HL-60 (cell line): Measurements from ENCODE around the gene AGMO.

Experiments used
- POLR2AphosphoS5 ChIP-seq: IDR thresholded peaks from 2 replicates; pipeline ENCODE4 v1.6.1; 2012; ENCODE audit warnings: low read depth
- TF ChIP-seq, protein P1 (sequence below): IDR thresholded peaks from one replicate; pipeline ENCODE4 v1.5.1; 2011; ENCODE audit warnings: low read length, control low read depth, inconsistent platforms; ENCODE audit not compliant: insufficient read depth
- TF ChIP-seq, protein P2 (sequence below): IDR thresholded peaks from 2 replicates; pipeline ENCODE4 v1.6.1; 2012; ENCODE audit warnings: low read depth; ENCODE audit not compliant: insufficient replicate concordance

DNA sequence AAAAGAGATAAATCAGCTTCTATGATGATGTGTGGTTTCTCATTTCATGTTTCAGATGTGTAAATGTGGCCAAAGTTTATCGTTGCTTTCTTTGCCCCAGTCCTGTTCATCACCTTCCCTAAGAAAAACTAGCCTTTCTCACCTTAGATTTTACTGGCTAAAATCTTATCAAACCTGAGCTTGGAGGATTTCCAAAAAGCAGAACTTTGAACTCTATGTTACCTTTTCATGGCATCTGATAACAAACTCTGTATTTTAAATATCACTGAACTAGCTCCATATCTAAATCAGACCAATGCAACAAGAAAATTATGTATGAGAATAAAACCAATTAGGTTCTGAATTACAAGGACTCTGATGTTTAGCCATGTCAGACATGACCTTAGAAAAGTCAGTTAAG, 335.8 kb downstream of the AGMO start:
- TF ChIP-seq, protein P1, sequence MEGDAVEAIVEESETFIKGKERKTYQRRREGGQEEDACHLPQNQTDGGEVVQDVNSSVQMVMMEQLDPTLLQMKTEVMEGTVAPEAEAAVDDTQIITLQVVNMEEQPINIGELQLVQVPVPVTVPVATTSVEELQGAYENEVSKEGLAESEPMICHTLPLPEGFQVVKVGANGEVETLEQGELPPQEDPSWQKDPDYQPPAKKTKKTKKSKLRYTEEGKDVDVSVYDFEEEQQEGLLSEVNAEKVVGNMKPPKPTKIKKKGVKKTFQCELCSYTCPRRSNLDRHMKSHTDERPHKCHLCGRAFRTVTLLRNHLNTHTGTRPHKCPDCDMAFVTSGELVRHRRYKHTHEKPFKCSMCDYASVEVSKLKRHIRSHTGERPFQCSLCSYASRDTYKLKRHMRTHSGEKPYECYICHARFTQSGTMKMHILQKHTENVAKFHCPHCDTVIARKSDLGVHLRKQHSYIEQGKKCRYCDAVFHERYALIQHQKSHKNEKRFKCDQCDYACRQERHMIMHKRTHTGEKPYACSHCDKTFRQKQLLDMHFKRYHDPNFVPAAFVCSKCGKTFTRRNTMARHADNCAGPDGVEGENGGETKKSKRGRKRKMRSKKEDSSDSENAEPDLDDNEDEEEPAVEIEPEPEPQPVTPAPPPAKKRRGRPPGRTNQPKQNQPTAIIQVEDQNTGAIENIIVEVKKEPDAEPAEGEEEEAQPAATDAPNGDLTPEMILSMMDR, result no peak
- TF ChIP-seq, protein P2, sequence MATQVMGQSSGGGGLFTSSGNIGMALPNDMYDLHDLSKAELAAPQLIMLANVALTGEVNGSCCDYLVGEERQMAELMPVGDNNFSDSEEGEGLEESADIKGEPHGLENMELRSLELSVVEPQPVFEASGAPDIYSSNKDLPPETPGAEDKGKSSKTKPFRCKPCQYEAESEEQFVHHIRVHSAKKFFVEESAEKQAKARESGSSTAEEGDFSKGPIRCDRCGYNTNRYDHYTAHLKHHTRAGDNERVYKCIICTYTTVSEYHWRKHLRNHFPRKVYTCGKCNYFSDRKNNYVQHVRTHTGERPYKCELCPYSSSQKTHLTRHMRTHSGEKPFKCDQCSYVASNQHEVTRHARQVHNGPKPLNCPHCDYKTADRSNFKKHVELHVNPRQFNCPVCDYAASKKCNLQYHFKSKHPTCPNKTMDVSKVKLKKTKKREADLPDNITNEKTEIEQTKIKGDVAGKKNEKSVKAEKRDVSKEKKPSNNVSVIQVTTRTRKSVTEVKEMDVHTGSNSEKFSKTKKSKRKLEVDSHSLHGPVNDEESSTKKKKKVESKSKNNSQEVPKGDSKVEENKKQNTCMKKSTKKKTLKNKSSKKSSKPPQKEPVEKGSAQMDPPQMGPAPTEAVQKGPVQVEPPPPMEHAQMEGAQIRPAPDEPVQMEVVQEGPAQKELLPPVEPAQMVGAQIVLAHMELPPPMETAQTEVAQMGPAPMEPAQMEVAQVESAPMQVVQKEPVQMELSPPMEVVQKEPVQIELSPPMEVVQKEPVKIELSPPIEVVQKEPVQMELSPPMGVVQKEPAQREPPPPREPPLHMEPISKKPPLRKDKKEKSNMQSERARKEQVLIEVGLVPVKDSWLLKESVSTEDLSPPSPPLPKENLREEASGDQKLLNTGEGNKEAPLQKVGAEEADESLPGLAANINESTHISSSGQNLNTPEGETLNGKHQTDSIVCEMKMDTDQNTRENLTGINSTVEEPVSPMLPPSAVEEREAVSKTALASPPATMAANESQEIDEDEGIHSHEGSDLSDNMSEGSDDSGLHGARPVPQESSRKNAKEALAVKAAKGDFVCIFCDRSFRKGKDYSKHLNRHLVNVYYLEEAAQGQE, result no peak
- TF ChIP-seq POLR2AphosphoS5, result no peak
